Smooth muscle cell (in vitro differentiated cells): ENCODE measurements around the gene FBH1. TPM values are rescaled to one million over a fixed set of nuclear protein-coding genes. Genes with fewer than 3 reads are reported as not detected.

ENCODE experiments used
- DNase-seq: peaks from one replicate; lab custom pipeline; 2025; ENCODE audit not compliant: unreplicated experiment; lab: John Stamatoyannopoulos, UW
- H2AFZ ChIP-seq: fragments of 200-600 bp; sonication (generic); 2 replicates; pipeline ENCODE4 v1.6.0; 2016; ENCODE audit warnings: antibody characterized with exemption, low read depth, mild to moderate bottlenecking
- H3F3A ChIP-seq: fragments of 200-600 bp; sonication (generic); 2 replicates; pipeline ENCODE4 v1.6.0; 2017; ENCODE audit warnings: antibody characterized with exemption, low read depth
- H3K27ac ChIP-seq: fragments of 200-600 bp; sonication (generic); 2 replicates; pipeline ENCODE4 v1.5.1; 2016; ENCODE audit warnings: low read depth, mild to moderate bottlenecking
- H3K27me3 ChIP-seq: fragments of 200-600 bp; sonication (generic); 2 replicates; pipeline ENCODE4 v1.6.1; 2016; ENCODE audit warnings: low read depth, mild to moderate bottlenecking
- H3K36me3 ChIP-seq: fragments of 200-600 bp; sonication (generic); 2 replicates; pipeline ENCODE4 v1.5.1; 2016; ENCODE audit warnings: low read depth
- H3K4me1 ChIP-seq: fragments of 200-600 bp; sonication (generic); 2 replicates; pipeline ENCODE4 v1.5.1; 2016; ENCODE audit warnings: low read depth
- H3K4me2 ChIP-seq: fragments of 200-600 bp; sonication (generic); 2 replicates; pipeline ENCODE4 v1.6.0; 2016; ENCODE audit warnings: mild to moderate bottlenecking
- H3K4me3 ChIP-seq: fragments of 200-600 bp; sonication (generic); 2 replicates; pipeline ENCODE4 v1.5.1; 2016; ENCODE audit warnings: mild to moderate bottlenecking
- H3K79me2 ChIP-seq: fragments of 200-600 bp; sonication (generic); 2 replicates; pipeline ENCODE4 v1.6.0; 2016; ENCODE audit warnings: low read depth, mild to moderate bottlenecking
- H3K9ac ChIP-seq: fragments of 200-600 bp; sonication (generic); 2 replicates; pipeline ENCODE4 v1.6.0; 2016; ENCODE audit warnings: low read depth
- H3K9me3 ChIP-seq: fragments of 200-600 bp; sonication (generic); replicated peaks from 2 replicates; pipeline ENCODE4 v1.5.1; 2016; ENCODE audit warnings: low read depth
- H4K20me1 ChIP-seq: fragments of 200-600 bp; sonication (generic); 2 replicates; pipeline ENCODE4 v1.6.0; 2016; ENCODE audit warnings: low read depth
- CTCF ChIP-seq: fragments of 200-600 bp; sonication (generic); IDR thresholded peaks from 2 replicates; pipeline ENCODE4 v1.5.1; 2017; ENCODE audit warnings: borderline replicate concordance, mild to moderate bottlenecking, antibody characterized with exemption; ENCODE audit not compliant: insufficient read depth, poor library complexity, severe bottlenecking
- WGBS: methylation state at CpG from one replicate; pipeline ENCODE4 v1.1.7; 2016; ENCODE audit warnings: low lambda C conversion rate; 5-methylcytosine and 5-hydroxymethylcytosine counted together
- polyA plus RNA-seq: library from polyadenylated mRNA; unstranded; fragments of >200 nt; fragmentation: Nextera tagmentation; extraction: Ambion mirVana; gene quantifications from 2 replicates; pipeline ENCODE4 v1.2.1, GENCODE V29; 2016
- total RNA-seq: library from RNA; depleted of rRNA; stranded (reverse); fragments of >200 nt; gene quantifications from 2 replicates; pipeline ENCODE4 v1.2.3, GENCODE V29; 2014

The FBH1 gene
- total and polyA plus RNA-seq, 2 experiments from 2014 or later: 68.4 to 70.0 TPM

- Histone ChIP-seq H4K20me1 (no peaks in the 10 kb centered on the region), H3K4me2 (no peak overlapping the region), H3K4me3 (no peak overlapping the region), H3F3A (no peaks in the 10 kb centered on the region), H3K4me1 (no peaks in the 10 kb centered on the region), H3K27ac (no peak overlapping the region), H3K9me3 (no peaks in the 10 kb centered on the region), H3K36me3 (no peaks in the 10 kb centered on the region), H2AFZ (no peak overlapping the region), H3K27me3 (no peaks in the 10 kb centered on the region), H3K9ac (no peak overlapping the region), H3K79me2 (no peaks in the 10 kb centered on the region)
- no peak for DNase-seq
- peak; percentile 36 for TF ChIP-seq CTCF
- 52% methylated on average over 14 of the region's 14 CpGs for WGBS
Observed at GRCh38 chr10:5949009-5949759, 59.1 kb downstream of the FBH1 start.

- 58% methylated on average over 7 of the region's 7 CpGs for WGBS
- H3K27ac ChIP-seq: no peak overlapping the region
- no peak overlapping the region for H3K9ac ChIP-seq
Observed at GRCh38 chr10:5951167-5951711, 61.2 kb downstream of the FBH1 start.

GRCh38 chr10:5951721-5952407, 61.8 kb downstream of the FBH1 start:
- H3K79me2 ChIP-seq: no peaks in the 10 kb centered on the region
- H3K4me2 ChIP-seq: no peak overlapping the region
- H3K36me3 ChIP-seq: no peaks in the 10 kb centered on the region
- H3F3A ChIP-seq: no peaks in the 10 kb centered on the region
- no peak overlapping the region for H2AFZ ChIP-seq
- H3K4me1 ChIP-seq: no peaks in the 10 kb centered on the region
- TF ChIP-seq CTCF: no peak
- no peak for DNase-seq
- H3K4me3 ChIP-seq: no peak overlapping the region
- H3K27ac ChIP-seq: no peak overlapping the region
- H3K9ac ChIP-seq: no peak overlapping the region
- no peaks in the 10 kb centered on the region for H3K27me3 ChIP-seq
- H3K9me3 ChIP-seq: no peaks in the 10 kb centered on the region
- H4K20me1 ChIP-seq: no peaks in the 10 kb centered on the region
- WGBS: 93% methylated on average over 6 of the region's 6 CpGs

More at GRCh38 chr10:5951167-5951711, 61.2 kb downstream of the FBH1 start:
- no peaks in the 10 kb centered on the region for H4K20me1 ChIP-seq
- H3K4me1 ChIP-seq: no peaks in the 10 kb centered on the region
- no peak for TF ChIP-seq CTCF
- no peaks in the 10 kb centered on the region for H3K27me3 ChIP-seq
- no peaks in the 10 kb centered on the region for H3K79me2 ChIP-seq
- H3K4me2 ChIP-seq: no peak overlapping the region
- no peaks in the 10 kb centered on the region for H3K36me3 ChIP-seq
- H2AFZ ChIP-seq: no peak overlapping the region
- no peaks in the 10 kb centered on the region for H3F3A ChIP-seq
- H3K4me3 ChIP-seq: no peak overlapping the region
- DNase-seq: no peak
- no peaks in the 10 kb centered on the region for H3K9me3 ChIP-seq
